Right forelimb (tissue), 1 donor: ENCODE data around the gene GABRB3.

Experiments used
- DNase-seq: peaks from one replicate; pipeline ENCODE4 v3.0.0-alpha.2; 2018

Gene GABRB3

GRCh38 chr15:26521691-26522198 lies 251.1 kb downstream of the GABRB3 start:
- DNase-seq = no peak

- no peak for DNase-seq
Observed at GRCh38 chr15:26521130-26521529, 251.7 kb downstream of the GABRB3 start.

GRCh38 chr15:26518885-26519284 lies 254.0 kb downstream of the GABRB3 start:
- no peak for DNase-seq

- DNase-seq = no peak
Observed at GRCh38 chr15:26516102-26516980, 256.5 kb downstream of the GABRB3 start.

GRCh38 chr15:26504009-26504408 lies 268.9 kb downstream of the GABRB3 start:
- no peak for DNase-seq
